Dermis lymphatic vessel endothelial cell (primary cell): ENCODE results near the gene KRTAP10-5. TPM values are rescaled to one million over a fixed set of nuclear protein-coding genes. Genes with fewer than 3 reads are reported as not detected.

Experiments used
- total RNA-seq: library from RNA; depleted of rRNA; stranded (reverse); fragments of >200 nt; gene quantifications from 2 replicates; pipeline ENCODE4 v1.2.1, GENCODE V29; 2014

The KRTAP10-5 gene, protein sequence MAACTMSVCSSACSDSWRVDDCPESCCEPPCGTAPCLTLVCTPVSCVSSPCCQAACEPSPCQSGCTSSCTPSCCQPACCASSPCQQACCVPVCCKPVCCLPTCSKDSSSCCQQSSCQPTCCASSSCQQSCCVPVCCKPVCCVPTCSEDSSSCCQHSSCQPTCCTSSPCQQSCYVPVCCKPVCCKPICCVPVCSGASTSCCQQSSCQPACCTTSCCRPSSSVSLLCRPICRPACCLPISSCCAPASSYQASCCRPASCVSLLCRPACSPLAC
- total RNA-seq = not detected in 2 replicates

DNA sequence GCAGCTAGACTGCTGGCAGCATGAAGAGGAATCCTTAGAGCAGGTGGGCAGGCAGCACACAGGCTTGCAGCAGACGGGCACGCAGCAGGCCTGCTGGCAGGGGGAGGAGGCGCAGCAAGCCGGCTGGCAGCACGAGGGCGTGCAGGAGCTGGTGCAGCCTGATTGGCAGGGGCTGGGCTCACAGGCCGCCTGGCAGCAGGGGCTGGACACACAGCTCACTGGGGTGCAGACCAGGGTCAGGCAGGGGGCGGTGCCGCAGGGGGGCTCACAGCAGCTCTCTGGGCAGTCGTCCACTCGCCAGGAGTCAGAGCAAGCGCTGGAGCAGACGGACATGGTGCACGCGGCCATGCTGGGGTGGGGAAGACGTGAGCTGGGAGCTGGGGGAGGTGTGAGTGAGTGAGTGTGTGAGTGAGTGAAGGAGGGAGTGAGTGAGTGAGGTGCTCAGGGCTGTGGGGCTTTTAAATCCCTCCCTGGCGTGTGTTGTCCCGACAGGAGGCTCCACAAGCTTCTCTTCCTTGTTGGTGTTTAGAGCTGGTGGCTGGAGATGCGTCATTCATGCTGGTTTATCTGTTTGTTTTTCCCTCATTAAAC lies at the start of gene KRTAP10-5:
Gene KRTAP10-5 (minus strand): TSS at position 374 of the 591 bp plus-strand sequence. CDS start 26 bp downstream, at position 348.

DNA sequence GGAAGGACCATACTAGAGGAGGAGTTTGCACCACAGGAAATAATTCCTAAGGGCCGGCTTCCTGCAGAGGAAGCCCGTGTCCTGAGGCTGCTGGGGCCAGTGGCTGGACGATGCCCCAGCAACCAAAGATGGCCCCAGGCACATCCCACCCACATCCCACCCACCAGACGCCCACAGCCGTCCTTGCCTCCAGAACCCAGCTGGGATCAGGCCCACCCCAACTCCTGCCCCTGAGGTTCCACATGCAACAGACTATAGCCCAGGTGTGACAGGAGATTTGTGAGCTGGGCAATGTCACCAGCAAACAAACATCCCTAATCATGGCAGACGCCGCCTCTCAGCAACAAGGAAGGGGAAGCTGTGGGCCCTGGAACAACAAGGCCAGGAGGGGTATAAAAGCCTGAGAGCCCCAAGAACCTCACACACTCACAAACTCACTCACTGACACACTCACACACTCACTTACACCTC lies 46.3 kb upstream of the KRTAP10-5 start, which contains the start of gene KRTAP10-9:
Gene KRTAP10-9 (plus strand): TSS at position 421 of the 471 bp plus-strand sequence. CDS start 79 bp downstream, outside the sequence.

DNA sequence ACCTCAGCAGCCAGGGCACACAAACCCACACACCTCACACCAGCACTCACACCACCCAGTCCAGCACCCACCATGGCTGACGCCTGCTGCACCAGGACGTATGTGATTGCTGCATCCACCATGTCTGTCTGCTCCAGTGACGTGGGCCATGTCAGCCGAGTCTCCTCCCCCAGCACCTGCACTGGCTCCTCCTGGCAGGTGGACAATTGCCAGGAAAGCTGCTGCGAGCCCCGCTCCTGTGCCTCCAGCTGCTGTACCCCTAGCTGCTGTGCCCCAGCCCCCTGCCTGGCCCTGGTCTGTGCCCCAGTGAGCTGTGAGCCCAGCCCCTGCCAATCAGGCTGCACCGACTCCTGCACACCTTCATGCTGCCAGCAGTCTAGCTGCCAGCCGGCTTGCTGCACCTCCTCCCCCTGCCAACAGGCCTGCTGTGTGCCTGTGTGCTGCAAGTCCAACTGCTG lies 31.7 kb upstream of the KRTAP10-5 start, which contains the start of gene KRTAP10-8:
Gene KRTAP10-8 (plus strand): TSS at position 51 of the 458 bp plus-strand sequence. CDS start 22 bp downstream, at position 73.

DNA sequence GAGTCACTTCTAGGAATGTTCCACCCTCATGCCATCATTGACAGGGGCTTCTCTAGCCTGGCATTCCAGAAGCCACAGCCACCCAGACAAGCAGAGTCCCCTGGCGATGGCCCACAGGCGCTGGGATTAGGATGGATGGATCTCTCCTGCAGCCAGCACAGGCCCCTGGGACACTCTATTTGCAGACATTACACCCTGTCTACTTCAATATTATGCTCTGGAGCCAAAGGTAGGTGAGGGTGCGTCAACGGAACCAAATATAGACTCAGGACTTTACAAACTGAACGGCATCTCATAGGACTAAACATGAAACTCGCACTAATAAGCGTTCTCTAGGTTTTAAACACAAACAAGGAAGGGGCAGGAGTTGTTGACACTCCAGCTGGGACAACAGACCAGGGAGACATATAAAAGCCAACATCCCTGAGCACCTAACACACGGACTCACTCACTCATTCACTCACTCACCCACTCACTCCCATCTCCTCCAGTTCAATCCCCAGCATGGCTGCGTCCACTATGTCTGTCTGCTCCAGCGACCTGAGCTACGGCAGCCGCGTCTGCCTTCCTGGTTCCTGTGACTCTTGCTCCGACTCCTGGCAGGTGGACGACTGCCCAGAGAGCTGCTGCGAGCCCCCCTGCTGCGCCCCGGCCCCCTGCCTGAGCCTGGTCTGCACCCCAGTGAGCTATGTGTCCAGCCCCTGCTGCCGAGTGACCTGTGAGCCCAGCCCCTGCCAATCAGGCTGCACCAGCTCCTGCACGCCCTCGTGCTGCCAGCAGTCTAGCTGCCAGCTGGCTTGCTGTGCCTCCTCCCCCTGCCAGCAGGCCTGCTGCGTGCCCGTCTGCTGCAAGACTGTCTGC lies 19.9 kb upstream of the KRTAP10-5 start, which contains the start of gene KRTAP10-7:
Gene KRTAP10-7 (plus strand): TSS at position 480 of the 861 bp plus-strand sequence. CDS start 25 bp downstream, at position 505.

DNA sequence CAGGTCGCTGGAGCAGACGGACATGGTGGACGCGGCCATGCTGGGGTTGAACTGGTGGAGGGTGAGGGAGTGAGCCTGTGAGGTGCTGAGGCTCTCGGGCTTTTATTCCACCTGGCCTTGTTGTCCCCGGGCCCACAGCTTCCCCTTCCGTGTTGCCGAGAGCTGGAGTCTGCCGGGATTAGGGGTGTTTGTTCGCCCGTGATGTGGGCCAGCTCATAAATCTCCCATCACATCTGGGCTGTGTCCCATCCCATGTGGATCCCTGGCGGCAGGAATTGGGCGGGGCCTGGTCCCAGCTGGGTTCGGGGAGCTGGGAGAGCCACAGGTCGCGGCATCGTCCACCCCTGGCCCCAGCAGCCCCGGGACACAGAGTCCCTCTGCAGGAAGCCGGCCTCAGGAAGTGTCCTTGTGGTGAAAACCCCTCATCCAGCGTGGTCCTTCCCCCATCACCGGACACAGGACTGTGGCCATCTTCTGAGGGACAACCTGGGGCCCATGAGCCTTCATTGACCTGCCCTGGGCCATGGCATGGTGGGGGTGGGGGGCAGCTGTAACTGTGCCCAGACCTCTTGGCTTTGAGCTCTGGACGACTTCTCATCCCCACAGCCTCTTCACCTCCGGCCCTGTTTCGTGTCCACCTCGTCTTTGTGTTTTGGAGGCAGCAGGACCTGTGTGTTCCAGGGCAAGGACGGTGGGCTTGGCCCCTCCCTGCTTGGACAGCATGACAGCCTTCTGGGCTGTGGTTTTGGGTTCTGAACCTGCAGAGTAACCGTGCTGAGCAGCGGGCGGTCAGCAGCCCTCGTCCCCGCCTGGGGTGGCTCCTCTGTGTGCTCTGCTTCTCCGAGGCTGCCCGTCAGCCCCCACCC lies 12.3 kb upstream of the KRTAP10-5 start, which contains the start of gene KRTAP10-6:
Gene KRTAP10-6 (minus strand): TSS at position 60 of the 866 bp plus-strand sequence. CDS start 21 bp downstream, at position 39.

DNA sequence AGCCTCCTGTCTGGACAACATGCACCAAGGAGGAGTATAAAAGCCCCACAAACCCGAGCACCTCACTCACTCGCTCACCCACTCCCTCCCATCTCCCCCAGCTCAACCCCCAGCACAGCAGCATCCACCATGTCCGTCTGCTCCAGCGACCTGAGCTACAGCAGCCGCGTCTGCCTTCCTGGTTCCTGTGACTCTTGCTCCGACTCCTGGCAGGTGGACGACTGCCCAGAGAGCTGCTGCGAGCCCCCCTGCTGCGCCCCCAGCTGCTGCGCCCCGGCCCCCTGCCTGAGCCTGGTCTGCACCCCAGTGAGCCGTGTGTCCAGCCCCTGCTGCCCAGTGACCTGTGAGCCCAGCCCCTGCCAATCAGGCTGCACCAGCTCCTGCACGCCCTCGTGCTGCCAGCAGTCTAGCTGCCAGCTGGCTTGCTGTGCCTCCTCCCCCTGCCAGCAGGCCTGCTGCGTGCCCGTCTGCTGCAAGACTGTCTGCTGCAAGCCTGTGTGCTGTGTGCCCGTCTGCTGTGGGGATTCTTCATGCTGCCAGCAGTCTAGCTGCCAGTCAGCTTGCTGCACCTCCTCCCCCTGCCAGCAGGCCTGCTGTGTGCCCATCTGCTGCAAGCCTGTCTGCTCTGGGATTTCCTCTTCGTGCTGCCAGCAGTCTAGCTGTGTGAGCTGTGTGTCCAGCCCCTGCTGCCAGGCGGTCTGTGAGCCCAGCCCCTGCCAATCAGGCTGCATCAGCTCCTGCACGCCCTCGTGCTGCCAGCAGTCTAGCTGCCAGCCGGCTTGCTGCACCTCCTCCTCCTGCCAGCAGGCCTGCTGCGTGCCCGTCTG lies 6.6 kb downstream of the KRTAP10-5 start, which contains the start of gene KRTAP10-4:
Gene KRTAP10-4 (plus strand): TSS at position 100 of the 827 bp plus-strand sequence. CDS start 30 bp downstream, at position 130.

DNA sequence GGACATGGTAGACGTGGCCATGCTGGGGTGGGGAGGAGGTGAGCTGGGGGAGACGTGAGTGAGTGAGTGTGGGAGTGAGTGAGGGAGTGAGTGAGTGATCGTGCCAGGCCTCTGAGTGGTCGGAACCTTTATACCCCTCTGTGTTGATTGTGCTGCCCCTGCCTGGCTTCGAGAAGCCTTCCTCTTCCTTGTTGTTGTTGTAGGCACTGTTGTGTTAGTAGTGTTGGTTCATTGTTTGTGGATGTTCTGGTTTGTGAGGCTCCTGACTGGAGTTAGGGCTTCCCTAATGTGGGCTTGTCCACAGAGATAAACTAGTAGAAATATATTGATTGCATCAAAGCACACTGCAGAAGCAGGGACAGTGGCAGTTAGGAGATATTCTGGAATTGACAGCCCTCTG lies 21.7 kb downstream of the KRTAP10-5 start, which contains the start of gene KRTAP10-3:
Gene KRTAP10-3 (minus strand): TSS at position 101 of the 400 bp plus-strand sequence. CDS start 80 bp downstream, at position 21.

DNA sequence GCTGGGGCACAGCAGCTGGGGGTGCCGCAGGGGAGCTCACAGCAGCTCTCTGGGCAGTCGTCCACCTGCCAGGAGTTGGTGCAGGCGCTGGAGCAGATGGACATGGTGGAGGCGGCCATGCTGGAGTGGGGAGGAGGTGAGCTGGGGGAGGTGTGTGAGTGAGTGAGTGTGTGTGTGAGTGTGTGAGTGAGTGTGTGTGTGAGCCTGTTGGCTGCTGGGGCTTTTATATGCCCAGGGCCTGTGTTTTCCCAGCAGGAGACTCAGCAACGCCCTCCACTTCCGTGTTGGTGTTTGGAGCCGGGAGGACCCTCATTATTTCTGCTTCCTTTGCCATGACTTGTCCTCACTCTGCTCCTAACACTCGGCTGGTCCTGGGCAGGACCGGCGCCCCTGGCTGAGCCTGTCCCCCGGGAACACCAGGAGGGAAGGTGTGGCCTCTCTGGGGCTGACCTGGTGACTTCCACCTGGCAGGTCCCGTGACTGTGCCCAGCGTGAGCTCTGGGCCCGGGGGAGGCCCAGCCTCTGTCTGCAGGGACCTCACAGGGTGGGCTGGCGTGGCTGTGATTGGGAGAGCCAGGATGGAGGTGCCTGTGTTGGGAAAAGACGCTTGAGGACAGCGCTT lies 29.0 kb downstream of the KRTAP10-5 start, which contains the start of gene KRTAP10-2:
Gene KRTAP10-2 (minus strand): TSS at position 166 of the 622 bp plus-strand sequence. CDS start 47 bp downstream, at position 119.

DNA sequence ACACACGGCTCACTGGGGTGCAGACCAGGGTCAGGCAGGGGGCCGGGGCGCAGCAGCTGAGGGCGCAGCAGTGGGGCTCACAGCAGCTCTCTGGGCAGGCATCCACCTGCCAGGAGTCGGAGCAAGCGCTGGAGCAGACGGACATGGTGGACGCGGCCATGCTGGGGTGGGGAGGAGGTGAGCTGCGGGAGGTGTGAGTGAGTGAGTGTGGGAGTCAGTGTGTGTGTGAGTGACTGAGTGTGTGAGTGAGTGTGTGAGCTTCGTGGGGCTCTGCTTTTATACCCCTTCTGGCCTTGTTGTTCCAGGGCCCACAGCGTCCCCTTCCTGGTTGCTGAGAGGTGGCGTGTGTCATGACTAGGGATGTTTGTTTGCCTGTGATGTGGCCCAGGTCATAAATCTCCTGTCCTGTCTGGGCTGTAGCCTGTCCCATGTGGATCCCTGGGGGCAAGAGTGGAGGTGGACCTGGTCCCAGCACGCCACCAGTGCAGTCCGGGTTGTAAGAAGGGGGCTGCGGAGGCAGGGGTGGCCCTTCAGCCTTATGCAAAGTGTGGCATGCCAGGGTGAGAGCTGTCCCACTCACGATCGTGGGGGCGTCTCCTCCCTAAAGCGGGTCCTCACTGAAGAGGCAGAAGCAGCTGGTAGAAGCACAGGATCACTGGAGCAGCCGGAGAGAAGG lies 40.3 kb downstream of the KRTAP10-5 start, which contains the start of gene KRTAP10-1:
Gene KRTAP10-1 (minus strand): TSS at position 205 of the 676 bp plus-strand sequence. CDS start 45 bp downstream, at position 160.

Other genes with a start within 250 kb of the KRTAP10-5 start
- gene CFAP410, start 241.2 kb downstream of the KRTAP10-5 start, total RNA-seq = 4.9 and 6.5 TPM in 2 replicates
- gene TRPM2, start 227.0 kb downstream of the KRTAP10-5 start, total RNA-seq = 0.22 and 0.43 TPM in 2 replicates
- 0.86 and 0.98 TPM in 2 replicates for gene LRRC3, start 125.1 kb downstream of the KRTAP10-5 start, total RNA-seq
- gene KRTAP10-1, start 40.4 kb downstream of the KRTAP10-5 start, total RNA-seq = not detected in 2 replicates
- gene KRTAP10-2, start 29.1 kb downstream of the KRTAP10-5 start, total RNA-seq = not detected in 2 replicates
- gene KRTAP10-3, start 21.8 kb downstream of the KRTAP10-5 start, total RNA-seq = not detected in 2 replicates
- not detected in 2 replicates for gene KRTAP10-4, start 6.9 kb downstream of the KRTAP10-5 start, total RNA-seq
- under 0.01 TPM in 1 of 2 replicates, not detected in the other for gene KRTAP10-6, start 11.9 kb upstream of the KRTAP10-5 start, total RNA-seq
- gene KRTAP10-7, start 20.0 kb upstream of the KRTAP10-5 start, total RNA-seq = not detected in 2 replicates
- gene KRTAP10-8, start 31.5 kb upstream of the KRTAP10-5 start, total RNA-seq = not detected in 2 replicates
- gene KRTAP10-9, start 46.5 kb upstream of the KRTAP10-5 start, total RNA-seq = not detected in 2 replicates
- not detected in 2 replicates for gene KRTAP10-10, start 56.8 kb upstream of the KRTAP10-5 start, total RNA-seq
- not detected in 2 replicates for gene KRTAP10-11, start 65.8 kb upstream of the KRTAP10-5 start, total RNA-seq
- gene KRTAP12-4, start 74.1 kb upstream of the KRTAP10-5 start, total RNA-seq = not detected in 2 replicates
- not detected in 2 replicates for gene KRTAP12-3, start 77.3 kb upstream of the KRTAP10-5 start, total RNA-seq
- gene KRTAP12-2, start 86.3 kb upstream of the KRTAP10-5 start, total RNA-seq = not detected in 2 replicates
- gene KRTAP12-1, start 101.6 kb upstream of the KRTAP10-5 start, total RNA-seq = not detected in 2 replicates
- gene KRTAP10-12, start 116.6 kb upstream of the KRTAP10-5 start, total RNA-seq = not detected in 2 replicates
- gene TSPEAR, start 131.0 kb upstream of the KRTAP10-5 start, total RNA-seq = 0.26 and 0.54 TPM in 2 replicates
- gene UBE2G2, start 221.2 kb upstream of the KRTAP10-5 start, total RNA-seq = 63.6 and 87.8 TPM in 2 replicates
- 78.0 and 81.8 TPM in 2 replicates for gene SUMO3, start 237.5 kb upstream of the KRTAP10-5 start, total RNA-seq